Right ventricle myocardium superior (tissue), 1 donor: Measurements from ENCODE around the gene CALN1. TPM values are rescaled to one million over a fixed set of nuclear protein-coding genes. Genes with fewer than 3 reads are reported as not detected.
"Not testable (repeated sequence)": the region's sequence is repeated elsewhere in the genome, so short reads cannot be mapped to it uniquely, and the experiment has no call there.

Experiments
- ATAC-seq: fragments of 200-7000 bp; cut with Tn5 transposase; one replicate; pipeline ENCODE4 v1.9.1; 2020; ENCODE audit warnings: mild to moderate bottlenecking; ENCODE audit not compliant: poor library complexity
- DNase-seq: peaks from one replicate; pipeline ENCODE4 v3.0.0-alpha.2; 2020
- intact Hi-C: fragments of 100-400 bp; cut with DNase I; formaldehyde crosslinking; loops from one replicate; pipeline ENCODE4 v1.11.2; 2022
- total RNA-seq: library from RNA; stranded (reverse); fragmentation: NEBNext Ultra II Directional; extraction: Animal tissue kit (Norgen Biotek cat#: 25700); gene quantifications from one replicate; pipeline ENCODE4 v1.2.1, GENCODE V29; 2021
- donor health status: DM: no; HTN: yes; CAD: no; lungs with severe emphysema.

CALN1 gene
- total RNA-seq, 1 donor from 2014 or later: not detected

DNA sequence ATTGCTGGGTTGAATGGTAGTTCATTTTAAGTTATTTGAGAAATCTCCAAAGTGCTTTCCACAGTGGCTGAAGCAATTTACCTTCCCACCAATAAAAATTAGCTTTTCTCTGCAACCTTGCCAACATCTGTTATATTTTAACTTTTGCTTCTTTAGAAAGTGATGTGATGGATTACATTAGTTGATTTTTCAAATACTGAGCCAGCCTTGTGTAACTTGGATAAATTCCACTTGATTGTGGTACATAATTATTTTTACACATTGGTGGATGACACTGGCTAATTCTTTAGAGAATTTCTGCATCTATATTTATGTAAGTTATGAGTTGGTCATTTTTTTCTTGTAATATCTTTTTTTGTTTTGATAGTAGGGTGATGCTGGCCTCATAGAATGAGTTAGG, 646.1 kb downstream of the CALN1 start:
- ATAC-seq (no peak), DNase-seq (no peak)
- intact Hi-C loops: no loop called here

DNA sequence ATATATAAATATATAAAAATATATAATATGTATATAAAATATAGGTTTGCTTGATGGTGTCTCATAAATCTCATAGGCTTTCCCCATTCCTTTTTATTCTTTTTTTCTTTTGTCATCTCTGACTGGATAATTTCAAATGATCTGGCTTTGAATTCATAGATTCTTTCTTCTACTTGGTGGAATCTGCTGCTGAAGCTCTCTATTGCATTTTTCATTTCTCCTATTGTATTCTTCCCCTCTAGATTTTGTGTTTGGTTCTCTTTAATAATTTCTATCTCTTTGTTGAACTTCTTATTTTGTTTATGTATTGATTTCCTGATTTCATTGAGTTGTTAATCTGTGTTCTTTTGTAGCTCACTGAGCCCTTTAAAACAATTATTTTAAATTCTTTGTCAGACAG, 650.8 kb downstream of the CALN1 start:
- ATAC-seq: no peak
- intact Hi-C loops: no loop called here
- no peak for DNase-seq

DNA sequence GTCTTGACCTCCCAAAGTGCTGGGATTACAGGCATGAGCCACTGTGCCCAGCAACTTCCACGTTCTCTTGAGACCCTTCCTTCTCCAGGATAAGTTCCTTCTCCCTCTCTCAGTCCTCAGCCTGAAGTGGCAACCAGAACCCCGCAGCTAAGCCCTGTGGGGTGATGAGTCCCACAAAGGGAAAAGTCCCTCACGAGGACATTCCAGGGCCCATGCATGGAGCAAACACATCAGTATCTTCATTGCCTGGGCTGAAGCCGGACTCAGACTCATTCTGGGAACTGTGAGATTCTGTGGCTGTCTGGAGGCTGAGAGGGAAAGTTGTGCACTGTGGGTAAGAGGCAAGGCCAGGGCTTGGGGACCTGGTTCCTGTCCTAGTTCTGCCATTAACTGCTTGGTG, 657.3 kb downstream of the CALN1 start:
- no peak for DNase-seq
- intact Hi-C loops: loop anchor here (5.0 kb wide), 1 partner anchor 737 kb away; no protein-coding TSS in a partner anchor
- no peak for ATAC-seq

DNA sequence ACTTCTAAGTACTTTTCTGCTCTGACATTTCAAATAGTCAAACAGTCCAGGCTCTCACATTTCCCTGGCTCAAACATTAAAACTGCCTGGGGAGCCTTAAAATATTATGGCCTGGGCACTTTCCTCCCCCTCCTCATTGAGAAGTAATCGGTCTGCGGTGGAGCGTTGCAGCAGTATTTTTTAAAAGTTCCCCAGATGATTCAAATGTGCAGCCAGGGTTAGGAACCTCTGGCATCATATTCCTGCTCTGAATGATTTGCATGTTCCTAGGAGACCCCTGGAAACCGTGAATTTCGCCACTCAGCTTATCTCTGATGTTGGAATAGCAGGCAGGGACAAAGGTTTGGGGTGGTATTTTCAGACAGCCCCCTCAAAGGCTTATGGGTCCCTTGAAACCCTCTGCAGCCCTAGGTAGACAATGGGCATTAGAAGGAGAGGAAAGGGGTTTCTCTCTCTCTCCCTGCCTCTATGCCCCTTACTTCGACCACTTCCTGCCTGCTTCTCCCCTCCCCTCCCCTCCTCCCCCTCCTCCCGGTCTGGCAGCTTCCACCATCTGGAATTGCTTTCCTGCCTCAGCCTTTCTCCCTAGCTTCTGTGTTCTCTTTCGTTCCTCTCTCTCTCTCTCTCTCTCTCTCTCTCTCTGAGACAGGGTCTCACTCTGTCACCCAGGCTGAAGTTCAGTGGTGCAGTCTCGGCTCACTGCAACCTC, 658.0 kb downstream of the CALN1 start:
- intact Hi-C loops: loop anchor here (5.0 kb wide), 1 partner anchor 738 kb away; no protein-coding TSS in a partner anchor

DNA sequence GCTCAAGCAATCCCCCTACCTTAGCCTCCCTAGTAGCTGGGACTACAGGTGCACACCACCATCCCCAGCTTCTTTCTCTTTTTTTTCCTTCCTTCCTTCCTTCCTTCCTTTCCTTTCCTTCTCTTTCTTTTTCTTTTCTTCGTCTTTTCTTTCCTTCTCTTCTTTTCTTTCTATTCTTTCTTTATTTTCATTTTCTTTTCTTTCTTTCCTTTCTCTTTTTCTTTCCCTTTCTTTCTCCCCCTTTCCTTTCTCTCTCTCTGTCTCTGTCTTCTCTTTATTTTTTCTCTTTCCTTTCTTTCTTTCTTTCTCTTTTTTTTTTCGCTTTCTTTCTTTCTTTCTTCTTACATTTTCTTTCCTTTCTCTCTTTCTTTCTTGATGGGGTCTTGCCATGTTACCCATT, 658.9 kb downstream of the CALN1 start:
- no peak for DNase-seq
- intact Hi-C loops: loop anchor here (5.0 kb wide), 1 partner anchor 739 kb away; no protein-coding TSS in a partner anchor
- no peak for ATAC-seq

More for the DNA sequence above, 658.0 kb downstream of the CALN1 start:
- no peak for ATAC-seq
- DNase-seq: no peak

DNA sequence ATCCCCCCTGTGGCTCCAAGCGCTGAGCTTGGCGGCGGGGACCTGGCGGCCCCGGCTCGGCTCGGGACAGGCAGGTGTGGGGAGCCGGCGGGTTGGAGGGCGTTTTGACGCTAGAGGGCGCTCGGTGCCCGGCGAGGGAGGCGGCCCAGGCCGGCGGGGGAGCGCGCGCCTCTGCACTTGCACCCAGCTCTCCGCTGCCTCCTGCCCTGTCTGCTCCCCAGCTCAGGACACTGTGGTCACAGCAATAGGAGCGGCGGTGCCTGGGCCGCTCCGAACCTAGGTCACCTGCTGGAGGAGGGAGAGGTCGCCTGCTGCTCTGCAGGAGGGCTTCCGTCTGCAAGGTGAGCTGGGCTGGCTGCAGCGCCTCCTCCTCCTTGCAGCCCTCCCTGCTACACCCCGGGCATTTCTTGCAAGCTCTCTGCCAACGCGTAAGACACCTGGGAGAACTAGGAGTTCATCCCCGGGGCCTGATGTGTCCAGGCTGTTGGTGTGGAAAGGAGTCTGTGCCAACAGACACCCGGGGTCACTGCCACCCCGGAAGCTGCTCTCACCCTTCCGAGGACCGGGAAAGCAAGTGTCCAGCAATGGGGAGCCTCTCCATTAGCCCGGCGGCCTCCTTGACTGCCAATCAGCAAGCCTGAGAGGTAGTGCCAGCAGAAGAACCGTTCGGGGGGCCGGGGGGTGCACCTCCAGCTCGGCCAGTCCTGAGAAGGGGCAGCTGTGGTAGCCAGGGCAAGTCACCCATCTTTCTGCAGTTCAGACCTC, 659.8 kb downstream of the CALN1 start:
- ATAC-seq (peak; percentile 88), DNase-seq (peak; percentile 63)
- intact Hi-C loops: loop anchor here (5.0 kb wide), 1 partner anchor 740 kb away; no protein-coding TSS in a partner anchor

DNA sequence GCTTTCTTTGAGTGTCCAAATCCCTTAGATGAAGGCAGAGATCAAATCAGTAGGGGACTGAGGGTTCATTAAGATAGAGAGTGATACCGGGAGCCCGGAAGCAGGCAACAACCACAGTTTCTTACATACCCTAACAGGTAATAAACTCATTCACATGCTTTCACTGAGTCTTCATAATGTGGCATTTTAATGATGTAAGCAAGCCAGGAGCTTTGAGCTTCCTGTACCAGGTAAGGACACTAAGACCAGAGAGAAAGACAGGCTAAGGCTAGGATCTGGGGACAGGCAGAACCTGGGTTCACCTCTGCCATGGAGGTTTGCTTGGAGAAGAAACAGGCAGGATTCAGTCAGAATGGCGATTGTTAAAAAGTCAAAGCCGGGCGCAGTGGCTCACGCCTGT, 661.8 kb downstream of the CALN1 start:
- no peak for DNase-seq
- intact Hi-C loops: loop anchor here (5.0 kb wide), 1 partner anchor 742 kb away; no protein-coding TSS in a partner anchor
- ATAC-seq: no peak

DNA sequence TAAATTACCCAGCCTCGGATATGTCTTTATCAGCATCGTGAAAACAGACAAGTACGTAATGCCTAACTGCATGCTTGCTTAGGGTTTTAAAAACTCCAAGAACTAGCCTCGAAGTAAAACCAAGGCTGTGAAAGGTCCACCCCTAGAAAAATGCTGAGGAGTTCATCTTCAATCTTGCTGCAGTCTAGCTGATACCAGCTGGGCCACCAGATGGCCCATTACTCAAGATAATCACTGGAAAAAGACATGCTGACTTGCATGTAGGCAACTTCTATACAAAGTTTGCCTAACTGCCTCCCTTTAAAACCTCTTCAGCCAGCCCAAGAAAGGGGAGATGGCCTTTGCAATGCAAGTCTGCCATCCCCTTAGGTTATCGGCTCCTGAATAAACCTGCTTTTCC, 666.1 kb downstream of the CALN1 start:
- DNase-seq (no peak), ATAC-seq (no peak)

DNA sequence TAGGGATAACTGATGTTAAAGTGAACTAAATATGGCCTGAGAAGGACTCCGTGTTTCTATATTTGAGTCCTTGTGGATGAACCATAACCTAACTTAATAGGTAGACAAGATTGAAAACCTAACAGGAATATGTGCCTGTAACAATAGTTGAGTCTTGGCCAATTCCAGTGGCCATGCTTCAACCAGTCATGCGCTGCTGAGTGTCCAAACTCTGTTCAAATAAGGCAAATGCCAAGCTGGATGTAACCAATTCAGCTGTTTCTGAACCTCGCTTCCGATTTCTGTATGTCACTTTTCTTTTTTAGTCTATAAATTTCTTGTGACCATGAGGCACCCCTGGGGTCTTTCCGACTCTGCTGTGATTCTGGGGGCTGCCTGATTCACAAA, 672.0 kb downstream of the CALN1 start:
- DNase-seq (no peak), ATAC-seq (no peak)
- intact Hi-C loops: no loop called here

More for the DNA sequence above, 666.1 kb downstream of the CALN1 start:
- intact Hi-C loops: no loop called here

DNA sequence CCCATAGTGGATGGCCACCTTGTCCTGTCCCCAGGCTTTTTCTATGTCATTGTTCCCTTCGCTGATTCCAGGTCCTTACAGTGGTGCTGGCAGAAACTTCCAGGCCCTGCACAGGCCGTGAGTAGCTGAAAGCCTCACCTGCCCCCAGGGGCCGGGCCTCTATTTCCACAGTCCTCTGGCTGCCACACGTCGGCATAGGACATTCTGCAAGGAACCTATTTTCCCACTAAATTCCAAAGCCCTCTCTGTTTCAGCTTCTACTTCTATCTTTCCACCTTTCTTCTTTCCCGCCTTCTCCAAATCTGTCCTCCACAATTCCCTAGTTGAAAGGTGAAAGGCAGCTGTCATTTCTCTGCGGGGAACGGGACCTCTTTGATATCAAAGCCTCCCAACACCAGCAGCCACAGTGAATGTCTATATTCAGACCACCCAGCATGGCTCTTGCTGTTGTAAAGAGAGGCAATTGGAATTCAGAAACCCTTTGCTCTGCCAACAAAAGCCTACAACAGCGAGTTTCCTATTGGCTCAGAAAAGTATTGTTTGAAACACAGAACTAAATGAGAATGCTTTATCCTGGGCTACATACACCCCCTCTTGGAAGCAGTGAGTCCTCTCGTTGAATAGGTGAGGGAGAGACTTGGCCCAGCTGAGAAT, 672.5 kb downstream of the CALN1 start:
- DNase-seq (no peak), ATAC-seq (no peak)
- intact Hi-C loops: loop anchor here (10.0 kb wide), 1 partner anchor 915 kb away; no protein-coding TSS in a partner anchor

DNA sequence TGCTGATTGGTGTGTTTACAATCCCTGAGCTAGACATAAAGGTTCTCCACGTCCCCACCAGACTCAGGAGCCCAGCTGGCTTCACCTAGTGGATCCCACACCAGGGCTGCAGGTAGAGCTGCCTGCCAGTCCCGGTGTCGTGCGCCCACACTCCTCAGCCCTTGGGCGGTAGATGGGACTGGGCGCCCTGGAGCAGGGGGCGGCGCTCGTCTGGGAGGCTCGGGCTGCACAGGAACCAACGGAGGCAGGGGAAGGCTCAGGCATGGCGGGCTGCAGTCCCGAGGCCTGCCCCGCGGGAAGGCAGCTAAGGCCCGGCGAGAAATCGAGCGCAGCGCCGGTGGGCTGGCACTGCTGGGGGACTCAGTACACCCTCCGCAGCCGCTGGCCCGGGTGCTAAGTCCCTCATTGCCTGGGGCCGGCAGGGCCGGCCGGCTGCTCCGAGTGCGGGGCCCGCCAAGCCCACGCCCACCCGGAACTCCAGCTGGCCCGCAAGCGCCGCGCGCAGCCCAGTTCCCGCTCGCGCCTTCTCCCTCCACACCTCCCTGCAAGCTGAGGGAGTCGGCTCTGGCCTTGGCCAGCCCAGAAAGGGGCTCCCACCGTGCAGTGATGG, 674.1 kb downstream of the CALN1 start:
- ATAC-seq, DNase-seq: not testable (repeated sequence)
- intact Hi-C loops: loop anchor here (10.0 kb wide), 1 partner anchor 913 kb away; no protein-coding TSS in a partner anchor

DNA sequence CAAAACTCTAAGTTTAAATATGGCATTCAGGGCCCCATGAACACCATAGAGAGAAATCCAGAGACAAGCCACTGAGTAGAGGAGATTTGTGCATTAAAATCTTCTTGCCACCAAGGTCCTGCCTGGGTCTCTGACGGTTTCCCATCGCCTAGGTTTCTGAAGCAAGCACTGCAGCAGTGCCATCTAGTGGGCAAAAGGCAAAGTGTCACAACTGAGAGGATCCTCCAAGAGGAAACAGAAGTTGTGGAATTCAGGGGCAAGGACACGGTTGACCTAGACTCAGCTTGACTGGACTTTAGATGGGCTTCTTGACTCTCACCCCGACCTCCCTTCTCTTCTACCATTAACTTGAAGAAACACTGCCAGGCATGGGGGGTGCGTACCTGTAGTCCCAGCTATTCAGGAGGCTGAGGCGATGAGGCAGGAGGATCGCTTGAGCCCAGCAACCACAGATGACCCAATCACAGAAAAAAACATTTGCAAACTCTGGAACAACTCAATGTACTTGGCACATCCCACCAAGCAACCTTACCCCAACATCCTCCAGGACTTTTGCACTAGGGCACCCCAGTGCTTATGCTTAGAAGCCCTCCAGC, 676.1 kb downstream of the CALN1 start:
- intact Hi-C loops: loop anchor here (1.0 to 10.0 kb wide), 2 partner anchors 879 to 911 kb away; no protein-coding TSS in a partner anchor
- DNase-seq (peak; percentile 51), ATAC-seq (peak; percentile 73)

DNA sequence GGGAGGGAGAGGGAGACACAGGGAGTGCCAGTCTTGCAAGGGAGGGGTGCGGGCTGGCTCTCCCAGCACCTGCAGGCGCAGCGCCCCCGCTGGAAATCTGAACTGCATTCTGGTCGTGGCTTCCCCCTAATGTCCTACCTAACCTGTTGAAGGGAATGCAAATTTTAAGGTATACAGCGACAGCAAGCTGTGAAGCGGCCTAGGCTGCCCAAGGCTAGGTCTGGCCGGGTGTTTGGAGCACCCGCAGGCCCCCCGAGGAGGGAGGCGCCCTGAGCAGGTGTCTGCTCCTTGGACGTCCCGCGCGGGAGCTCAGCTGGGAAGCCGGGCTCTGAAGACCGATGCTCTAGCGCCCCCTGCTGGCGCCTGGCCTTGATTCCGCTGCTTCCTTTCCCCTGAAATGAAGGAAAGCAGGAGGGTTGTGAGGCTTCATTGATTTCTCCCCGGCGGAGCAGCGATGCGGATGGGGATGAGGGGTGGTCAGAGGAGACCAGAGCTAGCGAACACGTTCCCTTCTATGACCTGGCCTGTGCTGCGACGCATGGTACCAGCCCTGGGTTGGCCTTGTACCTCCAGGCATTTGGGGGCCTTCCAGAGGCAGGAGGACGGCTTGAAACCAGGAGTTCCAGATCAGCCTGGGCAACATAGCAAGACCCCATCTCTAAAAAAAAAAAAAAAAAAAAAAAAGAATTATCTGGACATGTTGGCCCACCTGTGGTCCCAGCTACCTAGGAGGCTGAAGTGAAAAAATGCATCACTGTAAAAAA, 678.8 kb downstream of the CALN1 start:
- intact Hi-C loops: loop anchor here (10.0 kb wide), 1 partner anchor 908 kb away; no protein-coding TSS in a partner anchor
- ATAC-seq (peak; percentile 90), DNase-seq (peak; percentile 86)

DNA sequence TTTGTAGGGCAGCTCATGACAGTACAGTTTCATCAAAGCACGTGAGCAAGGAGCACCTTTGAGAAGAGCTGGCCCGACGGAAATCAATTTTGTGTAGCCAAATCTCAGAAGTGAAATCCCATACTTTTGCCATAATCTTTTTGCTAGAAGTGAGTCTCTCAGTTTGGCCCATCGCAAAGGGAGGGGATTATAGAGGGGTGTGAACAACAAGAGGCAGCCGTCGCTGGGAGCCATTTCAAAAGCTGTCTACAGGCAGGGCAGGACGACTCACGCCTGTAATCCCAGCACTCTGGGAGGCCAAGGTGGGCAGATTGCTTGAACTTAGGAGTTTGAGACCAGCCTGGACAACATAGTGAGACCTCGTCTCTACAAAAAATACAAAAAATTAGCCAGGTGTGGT, 680.4 kb downstream of the CALN1 start:
- DNase-seq: no peak
- intact Hi-C loops: loop anchor here (10.0 kb wide), 1 partner anchor 907 kb away; no protein-coding TSS in a partner anchor
- no peak for ATAC-seq
